ENCODE results near the gene VPS16.
A peak's percentile ranks its signal among the peaks of the same experiment; 100 is the strongest.

VPS16 gene

DNA sequence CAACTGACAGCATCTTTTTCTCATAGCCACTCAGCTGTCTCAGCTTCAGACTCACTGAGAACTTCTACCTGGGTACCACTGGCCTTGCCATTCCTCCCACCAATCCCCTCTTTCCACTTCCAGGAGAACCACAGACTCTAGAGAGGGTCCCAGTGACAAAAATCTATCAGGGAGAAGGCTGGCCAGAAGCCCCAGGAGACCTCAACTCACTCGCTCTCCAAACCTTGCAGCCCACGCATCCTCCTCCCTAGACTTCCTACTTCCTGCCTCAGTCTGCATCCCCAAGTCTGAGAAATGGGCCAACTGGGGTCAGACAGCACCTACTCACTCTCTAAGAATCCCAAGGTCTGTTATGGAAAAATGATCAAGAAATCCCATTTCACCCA lies 23.2 kb upstream of the VPS16 start:
- TF ChIP-seq, protein P1, sequence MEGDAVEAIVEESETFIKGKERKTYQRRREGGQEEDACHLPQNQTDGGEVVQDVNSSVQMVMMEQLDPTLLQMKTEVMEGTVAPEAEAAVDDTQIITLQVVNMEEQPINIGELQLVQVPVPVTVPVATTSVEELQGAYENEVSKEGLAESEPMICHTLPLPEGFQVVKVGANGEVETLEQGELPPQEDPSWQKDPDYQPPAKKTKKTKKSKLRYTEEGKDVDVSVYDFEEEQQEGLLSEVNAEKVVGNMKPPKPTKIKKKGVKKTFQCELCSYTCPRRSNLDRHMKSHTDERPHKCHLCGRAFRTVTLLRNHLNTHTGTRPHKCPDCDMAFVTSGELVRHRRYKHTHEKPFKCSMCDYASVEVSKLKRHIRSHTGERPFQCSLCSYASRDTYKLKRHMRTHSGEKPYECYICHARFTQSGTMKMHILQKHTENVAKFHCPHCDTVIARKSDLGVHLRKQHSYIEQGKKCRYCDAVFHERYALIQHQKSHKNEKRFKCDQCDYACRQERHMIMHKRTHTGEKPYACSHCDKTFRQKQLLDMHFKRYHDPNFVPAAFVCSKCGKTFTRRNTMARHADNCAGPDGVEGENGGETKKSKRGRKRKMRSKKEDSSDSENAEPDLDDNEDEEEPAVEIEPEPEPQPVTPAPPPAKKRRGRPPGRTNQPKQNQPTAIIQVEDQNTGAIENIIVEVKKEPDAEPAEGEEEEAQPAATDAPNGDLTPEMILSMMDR (IDR thresholded peaks at IDR 0.05) = no peak
- no peak for DNase-seq
- Mint-ChIP-seq H3K4me3 (no peak overlapping the region), H3K4me1 (peaks cover 43% of the 10 kb centered on the region), H3K27ac (no peak overlapping the region), H3K9me3 (peaks cover 13% of the 10 kb centered on the region), H3K36me3 (ENCODE audit: low read depth) (peaks cover 3% of the 10 kb centered on the region), H3K27me3 (ENCODE audit: low read depth, poor library complexity) (peaks cover 38% of the 10 kb centered on the region)

DNA sequence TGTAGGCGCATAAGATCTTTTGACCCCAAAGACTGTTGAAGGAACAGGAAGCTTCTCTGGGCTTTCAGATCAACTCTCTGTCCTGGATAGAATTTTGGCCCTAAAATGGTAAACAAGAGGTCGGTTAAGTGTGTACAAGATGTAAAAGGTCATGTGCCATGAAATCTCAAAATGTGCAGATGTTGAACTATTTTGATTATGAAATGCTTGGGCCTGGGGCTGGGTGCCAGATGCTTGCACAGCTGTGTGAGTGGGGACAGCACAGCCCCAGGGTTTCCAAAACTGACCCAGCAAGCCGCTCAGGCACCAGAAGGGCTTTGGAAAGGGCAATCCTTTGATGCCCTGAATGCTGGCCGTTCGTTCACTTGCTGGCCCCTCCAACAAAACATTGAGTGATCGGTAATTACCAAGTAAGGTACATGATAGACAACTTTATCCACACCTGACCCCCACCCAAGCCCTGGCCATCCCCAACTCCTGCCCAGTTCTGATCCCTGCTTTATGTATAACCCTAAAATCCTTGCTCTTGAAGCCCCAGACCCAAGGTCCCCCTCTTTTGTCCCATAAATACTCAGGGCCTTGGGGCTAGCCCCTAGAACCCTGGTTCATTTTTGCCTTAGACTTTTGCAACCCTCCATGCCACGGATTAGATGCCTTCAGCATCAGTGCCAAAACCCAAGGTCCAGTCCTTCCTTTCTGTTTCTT lies 22.5 kb upstream of the VPS16 start:
- H3K27me3 Mint-ChIP-seq (ENCODE audit: low read depth, poor library complexity) = peaks cover 37% of the 10 kb centered on the region
- H3K4me1 Mint-ChIP-seq = peaks cover 43% of the 10 kb centered on the region
- TF ChIP-seq, protein P1 (IDR thresholded peaks at IDR 0.05) = no peak
- H3K4me3 Mint-ChIP-seq = no peak overlapping the region
- peaks cover 7% of the 10 kb centered on the region for H3K9me3 Mint-ChIP-seq
- no peak for DNase-seq
- no peaks in the 10 kb centered on the region for H3K36me3 Mint-ChIP-seq (ENCODE audit: low read depth)
- no peak overlapping the region for H3K27ac Mint-ChIP-seq

DNA sequence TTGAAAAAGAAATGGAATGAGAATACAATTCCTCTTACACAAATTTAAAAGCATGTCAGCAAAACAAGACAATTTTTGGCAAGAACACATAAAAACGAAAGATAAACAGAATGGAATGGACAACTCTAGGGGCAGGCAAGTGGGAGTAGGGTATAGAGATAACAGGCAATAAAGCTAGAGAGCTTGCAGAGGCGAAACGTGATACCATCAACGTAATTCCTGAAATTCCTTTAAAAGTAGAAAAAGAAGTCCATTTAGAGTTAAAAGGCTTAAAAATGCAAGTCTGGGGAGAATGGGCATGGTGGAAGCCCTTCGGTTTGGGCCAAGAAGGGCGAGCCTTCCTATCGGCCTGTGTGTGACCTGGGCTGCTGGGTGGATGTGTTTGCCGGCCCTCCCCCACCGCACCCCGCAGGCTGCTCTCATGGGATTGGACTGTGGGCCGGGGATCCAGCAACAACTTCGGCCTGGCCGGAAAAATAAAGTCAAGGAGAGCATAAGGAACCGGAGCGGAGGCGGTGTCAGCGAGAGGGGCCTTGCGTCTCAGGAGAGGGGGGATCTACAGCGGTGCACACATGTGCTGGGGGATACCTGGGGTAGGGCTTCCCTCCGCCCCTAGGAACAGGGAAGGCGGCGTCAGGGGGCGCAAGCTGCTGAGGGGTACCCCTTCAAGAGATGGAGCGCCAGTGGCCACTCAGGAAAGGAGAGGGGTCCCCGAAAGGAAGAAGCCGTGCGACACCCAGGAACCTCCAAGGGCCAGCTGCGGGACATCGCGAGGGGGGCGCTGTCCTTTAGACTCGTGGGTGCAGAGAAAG lies 20.3 kb upstream of the VPS16 start:
- peaks cover 30% of the 10 kb centered on the region for H3K27me3 Mint-ChIP-seq (ENCODE audit: low read depth, poor library complexity)
- TF ChIP-seq, protein P1 (IDR thresholded peaks at IDR 0.05) = no peak
- H3K27ac Mint-ChIP-seq = peak overlapping the region; percentile 86
- H3K4me1 Mint-ChIP-seq = peaks cover 26% of the 10 kb centered on the region
- H3K9me3 Mint-ChIP-seq = no peaks in the 10 kb centered on the region
- no peaks in the 10 kb centered on the region for H3K36me3 Mint-ChIP-seq (ENCODE audit: low read depth)
- peak; percentile 53 for DNase-seq
- peak overlapping the region; percentile 26 for H3K4me3 Mint-ChIP-seq

DNA sequence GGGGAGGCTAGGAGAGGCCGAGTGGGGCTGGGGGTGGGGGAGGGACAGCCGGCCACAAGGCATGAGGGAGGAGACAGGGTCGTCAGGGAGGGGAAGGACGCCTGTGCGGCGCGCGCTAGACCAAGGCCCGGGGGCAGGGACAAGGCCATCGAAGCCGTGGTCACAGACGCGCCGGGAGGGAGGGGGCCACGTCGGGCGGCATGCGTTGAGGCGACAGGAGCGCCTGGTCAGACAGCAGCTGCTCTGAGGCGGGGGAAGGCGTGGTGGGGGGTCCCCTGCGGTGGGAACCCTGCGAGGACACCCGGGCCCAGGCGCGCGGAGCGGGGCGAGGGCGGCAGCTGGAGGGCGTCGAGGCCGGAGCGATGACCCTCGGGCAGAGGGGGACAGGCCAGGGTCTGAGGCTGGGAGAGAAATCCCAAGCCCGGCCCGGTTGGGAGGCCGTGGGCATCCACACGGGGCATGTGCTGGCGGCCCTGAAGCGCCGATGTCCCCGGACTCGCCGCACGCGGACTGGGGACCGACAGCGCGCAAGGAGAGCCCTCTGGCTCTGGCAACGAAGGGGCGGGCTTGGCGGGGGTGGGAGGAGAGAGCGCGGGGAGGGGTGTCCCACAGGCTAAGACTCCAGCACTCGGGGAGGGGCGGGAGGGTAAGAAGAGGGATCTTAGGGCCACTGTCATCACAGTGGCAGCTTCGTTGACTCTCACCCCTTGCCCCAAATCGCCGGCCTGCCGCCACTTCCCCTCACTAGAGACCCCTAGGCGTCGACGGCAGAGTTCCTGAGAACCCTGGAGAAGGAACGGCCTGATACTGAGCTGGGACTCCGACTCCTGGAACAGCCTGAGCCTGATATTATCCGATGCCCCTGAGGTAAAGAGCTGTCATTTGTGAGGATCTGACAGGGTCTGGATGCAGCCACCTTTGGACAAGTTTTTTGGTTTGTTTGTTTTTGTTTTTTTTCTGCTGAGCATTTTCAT lies 19.4 kb upstream of the VPS16 start:
- H3K4me1 Mint-ChIP-seq = peaks cover 33% of the 10 kb centered on the region
- H3K9me3 Mint-ChIP-seq = no peaks in the 10 kb centered on the region
- no peaks in the 10 kb centered on the region for H3K36me3 Mint-ChIP-seq (ENCODE audit: low read depth)
- peaks cover 36% of the 10 kb centered on the region for H3K27me3 Mint-ChIP-seq (ENCODE audit: low read depth, poor library complexity)
- DNase-seq = peak; percentile 54
- peak overlapping the region; percentile 51 for H3K4me3 Mint-ChIP-seq
- TF ChIP-seq, protein P1 (IDR thresholded peaks at IDR 0.05) = no peak
- no peak overlapping the region for H3K27ac Mint-ChIP-seq

DNA sequence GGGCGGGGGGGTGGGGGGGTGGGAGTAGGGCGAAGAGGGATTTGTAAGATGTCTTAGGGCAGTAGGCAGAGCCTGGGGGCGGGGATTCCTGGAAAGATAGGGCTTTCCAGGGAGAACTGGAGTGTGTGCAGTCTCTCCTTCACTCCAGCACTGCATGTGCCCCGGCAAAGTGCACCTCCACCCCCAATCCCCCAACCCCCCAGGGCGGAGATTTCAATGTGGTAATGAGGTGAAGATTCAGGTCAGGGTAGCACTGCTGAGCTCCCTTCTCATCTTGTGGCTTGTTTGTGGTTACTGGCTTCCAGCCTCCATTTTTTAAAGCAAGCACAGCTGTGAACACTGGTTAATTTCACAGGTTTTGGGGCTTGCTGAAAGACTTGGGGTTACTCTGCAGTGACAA lies 18.5 kb upstream of the VPS16 start:
- H3K27me3 Mint-ChIP-seq (ENCODE audit: low read depth, poor library complexity) = peaks cover 42% of the 10 kb centered on the region
- peaks cover 42% of the 10 kb centered on the region for H3K4me1 Mint-ChIP-seq
- DNase-seq = no peak
- H3K9me3 Mint-ChIP-seq = no peaks in the 10 kb centered on the region
- TF ChIP-seq, protein P1 (IDR thresholded peaks at IDR 0.05) = no peak
- H3K27ac Mint-ChIP-seq = no peak overlapping the region
- peak overlapping the region; percentile 51 for H3K4me3 Mint-ChIP-seq
- H3K36me3 Mint-ChIP-seq (ENCODE audit: low read depth) = no peaks in the 10 kb centered on the region

All from nephron progenitor cell (in vitro differentiated cells).